Measurements from ENCODE around the gene CYTH4. TPM values are rescaled to one million over a fixed set of nuclear protein-coding genes. Genes with fewer than 3 reads are reported as not detected.
A peak's percentile ranks its signal among the peaks of the same experiment; 100 is the strongest.

CYTH4 gene
- total RNA-seq, 2 experiments from 2014 or later = 20.6 to 28.1 TPM

DNA sequence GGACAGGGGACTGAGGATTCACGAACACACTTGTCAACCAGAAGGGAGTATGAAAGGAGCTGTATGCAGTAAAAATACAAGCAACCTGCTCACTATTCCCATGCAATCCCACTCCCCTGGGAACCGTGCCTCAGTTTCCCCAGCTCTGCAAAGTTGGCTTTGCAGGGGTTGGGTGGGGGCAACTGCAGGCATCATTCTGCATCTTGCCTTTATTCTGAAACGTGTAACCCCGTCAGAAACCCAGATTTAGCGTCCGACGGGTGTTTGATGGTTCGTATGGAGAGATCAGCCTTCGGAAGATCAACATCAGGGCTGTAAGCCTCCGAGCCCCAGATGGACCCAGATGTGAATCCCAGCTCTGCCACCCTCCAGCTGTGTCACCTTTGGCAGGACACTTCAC lies 3.6 kb downstream of the CYTH4 start:
- Histone ChIP-seq H3K9me2 (ENCODE audit: insufficient read depth, low read length) (no peaks in the 10 kb centered on the region), H3K4me3 (ENCODE audit: low read depth, low read length, poor library complexity, severe bottlenecking) (no peak overlapping the region), H3K79me2 (ENCODE audit: insufficient read depth, low read depth, low read length) (peaks cover 10% of the 10 kb centered on the region; the same call in 1 of the 2 replicates), H3K27ac (ENCODE audit: low read depth, low read length, poor library complexity, severe bottlenecking) (peak overlapping the region; percentile 89), H3K4me2 (ENCODE audit: low read length) (no peak overlapping the region; the same call in 1 of the 2 replicates), H3K4me1 (ENCODE audit: insufficient read depth, low read length, poor library complexity, severe bottlenecking) (peaks cover 40% of the 10 kb centered on the region), H3K36me3 (ENCODE audit: insufficient read depth, low read length) (peaks cover 5% of the 10 kb centered on the region), H3K9me3 (ENCODE audit: low read length) (no peaks in the 10 kb centered on the region), H4K20me1 (ENCODE audit: insufficient read depth, low read length) (no peaks in the 10 kb centered on the region), H2AFZ (ENCODE audit: low read length) (no peak overlapping the region)
- no peak for TF ChIP-seq EZH2phosphoT487 (IDR thresholded peaks at IDR 0.05; ENCODE audit: borderline replicate concordance, low read depth, low read length)
- TF ChIP-seq, protein P1, sequence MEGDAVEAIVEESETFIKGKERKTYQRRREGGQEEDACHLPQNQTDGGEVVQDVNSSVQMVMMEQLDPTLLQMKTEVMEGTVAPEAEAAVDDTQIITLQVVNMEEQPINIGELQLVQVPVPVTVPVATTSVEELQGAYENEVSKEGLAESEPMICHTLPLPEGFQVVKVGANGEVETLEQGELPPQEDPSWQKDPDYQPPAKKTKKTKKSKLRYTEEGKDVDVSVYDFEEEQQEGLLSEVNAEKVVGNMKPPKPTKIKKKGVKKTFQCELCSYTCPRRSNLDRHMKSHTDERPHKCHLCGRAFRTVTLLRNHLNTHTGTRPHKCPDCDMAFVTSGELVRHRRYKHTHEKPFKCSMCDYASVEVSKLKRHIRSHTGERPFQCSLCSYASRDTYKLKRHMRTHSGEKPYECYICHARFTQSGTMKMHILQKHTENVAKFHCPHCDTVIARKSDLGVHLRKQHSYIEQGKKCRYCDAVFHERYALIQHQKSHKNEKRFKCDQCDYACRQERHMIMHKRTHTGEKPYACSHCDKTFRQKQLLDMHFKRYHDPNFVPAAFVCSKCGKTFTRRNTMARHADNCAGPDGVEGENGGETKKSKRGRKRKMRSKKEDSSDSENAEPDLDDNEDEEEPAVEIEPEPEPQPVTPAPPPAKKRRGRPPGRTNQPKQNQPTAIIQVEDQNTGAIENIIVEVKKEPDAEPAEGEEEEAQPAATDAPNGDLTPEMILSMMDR (conservative IDR thresholded peaks at IDR 0.05; ENCODE audit: low read length) = no peak
- ChIA-PET POLR2A (no interaction called here), CTCF (ENCODE audit: unreplicated experiment) (no interaction called here)
- DNase-seq (ENCODE audit: low spot score) = no peak
- BruUV-seq (replicated peaks) = no TSS peak
- intact Hi-C loops (cut with micrococcal nuclease; ENCODE audit: unreplicated experiment) = no loop called here

DNA sequence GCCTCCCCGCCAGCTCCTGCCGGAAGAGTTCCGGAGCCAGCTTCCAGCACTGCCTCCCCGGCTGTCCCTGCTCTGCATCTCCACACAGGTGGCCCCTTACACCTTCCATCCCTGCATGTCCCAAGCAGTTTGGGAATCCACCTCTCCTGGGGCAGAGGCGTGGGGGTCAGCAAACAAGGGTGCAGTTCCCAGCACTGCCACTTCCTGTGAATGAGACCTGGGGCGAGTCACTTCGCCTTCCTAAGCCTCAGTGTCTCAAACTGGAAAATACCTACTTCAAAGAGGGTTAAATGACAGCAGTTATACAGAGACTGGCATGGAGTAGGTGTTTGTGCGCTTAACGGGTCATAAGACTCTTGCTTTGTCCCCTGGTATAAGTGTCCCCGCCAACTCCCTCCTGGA lies 5.2 kb downstream of the CYTH4 start:
- Histone ChIP-seq H3K4me2 (ENCODE audit: low read length) (no peak overlapping the region), H3K9me3 (ENCODE audit: low read length) (peaks cover 6% of the 10 kb centered on the region), H3K27ac (ENCODE audit: low read depth, low read length, poor library complexity, severe bottlenecking) (no peak overlapping the region), H2AFZ (ENCODE audit: low read length) (no peak overlapping the region), H3K36me3 (ENCODE audit: insufficient read depth, low read length) (peaks cover 21% of the 10 kb centered on the region), H3K4me3 (ENCODE audit: low read depth, low read length, poor library complexity, severe bottlenecking) (no peak overlapping the region), H3K9me2 (ENCODE audit: insufficient read depth, low read length) (no peaks in the 10 kb centered on the region), H3K79me2 (ENCODE audit: insufficient read depth, low read depth, low read length) (peaks cover 8% of the 10 kb centered on the region; the same call in 1 of the 2 replicates), H3K4me1 (ENCODE audit: insufficient read depth, low read length, poor library complexity, severe bottlenecking) (peaks cover 32% of the 10 kb centered on the region), H4K20me1 (ENCODE audit: insufficient read depth, low read length) (no peaks in the 10 kb centered on the region)
- DNase-seq (ENCODE audit: low spot score) = no peak
- TF ChIP-seq EZH2phosphoT487 (IDR thresholded peaks at IDR 0.05; ENCODE audit: borderline replicate concordance, low read depth, low read length) = no peak
- TF ChIP-seq, protein P1 (conservative IDR thresholded peaks at IDR 0.05; ENCODE audit: low read length) = no peak
- POLR2A ChIA-PET = no interaction called here
- CTCF ChIA-PET (ENCODE audit: unreplicated experiment) = no interaction called here
- no TSS peak for BruUV-seq (replicated peaks)
- intact Hi-C loops (cut with micrococcal nuclease; ENCODE audit: unreplicated experiment) = no loop called here

DNA sequence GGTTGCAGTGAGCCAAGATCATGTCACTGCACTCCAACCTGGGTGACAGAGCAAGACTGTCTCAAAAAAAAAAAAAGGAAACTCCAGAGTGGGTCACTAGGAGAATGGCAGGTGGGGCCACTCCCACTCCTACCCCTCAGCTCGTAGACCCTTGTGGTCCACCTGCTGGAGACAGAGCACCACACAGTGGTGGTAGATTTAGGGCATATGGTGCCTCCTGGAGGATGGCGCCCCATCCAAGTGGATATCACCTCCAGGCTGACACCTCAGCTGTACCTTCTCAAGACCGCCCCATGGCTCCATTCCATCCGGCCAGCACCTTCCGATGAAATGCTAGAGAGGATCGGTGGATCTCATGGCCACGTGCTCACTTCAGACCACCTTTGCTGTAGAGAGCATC lies 6.2 kb downstream of the CYTH4 start:
- no peaks in the 10 kb centered on the region; the same call in 1 of the 2 replicates for H3K79me2 ChIP-seq (ENCODE audit: insufficient read depth, low read depth, low read length)
- no TSS peak for BruUV-seq (replicated peaks)
- H3K4me1 ChIP-seq (ENCODE audit: insufficient read depth, low read length, poor library complexity, severe bottlenecking) = peaks cover 23% of the 10 kb centered on the region
- H3K4me2 ChIP-seq (ENCODE audit: low read length) = no peak overlapping the region
- DNase-seq (ENCODE audit: low spot score) = no peak
- peaks cover 6% of the 10 kb centered on the region for H3K9me3 ChIP-seq (ENCODE audit: low read length)
- H2AFZ ChIP-seq (ENCODE audit: low read length) = no peak overlapping the region
- POLR2A ChIA-PET = no interaction called here
- CTCF ChIA-PET (ENCODE audit: unreplicated experiment) = no interaction called here
- intact Hi-C loops (cut with micrococcal nuclease; ENCODE audit: unreplicated experiment) = no loop called here
- H3K9me2 ChIP-seq (ENCODE audit: insufficient read depth, low read length) = no peaks in the 10 kb centered on the region
- no peak overlapping the region for H3K27ac ChIP-seq (ENCODE audit: low read depth, low read length, poor library complexity, severe bottlenecking)
- no peak overlapping the region for H3K4me3 ChIP-seq (ENCODE audit: low read depth, low read length, poor library complexity, severe bottlenecking)
- peaks cover 30% of the 10 kb centered on the region for H3K36me3 ChIP-seq (ENCODE audit: insufficient read depth, low read length)
- TF ChIP-seq, protein P1 (conservative IDR thresholded peaks at IDR 0.05; ENCODE audit: low read length) = peak; percentile 41; the same call in 1 of the 2 replicates
- no peak for TF ChIP-seq EZH2phosphoT487 (IDR thresholded peaks at IDR 0.05; ENCODE audit: borderline replicate concordance, low read depth, low read length)
- H4K20me1 ChIP-seq (ENCODE audit: insufficient read depth, low read length) = no peaks in the 10 kb centered on the region

Measured in OCI-LY7 (cell line).